Head of caudate nucleus (tissue), 42 donors: ENCODE results near the gene CAPNS1.
"Not testable (repeated sequence)": the region's sequence is repeated elsewhere in the genome, so short reads cannot be mapped to it uniquely, and the experiment has no call there.

Source experiments
- DNase-seq, 42 donors: peaks; one replicate each; pipeline versions ENCODE4 v3.0.0 to v3.0.0-alpha.2; 2020 to 2021; ENCODE audit warnings: mixed read lengths in 7 of 42
- intact Hi-C: fragments of 100-400 bp; cut with DNase I; formaldehyde crosslinking; loops from one replicate; pipeline ENCODE4 v1.15.0; 2022

The CAPNS1 gene

GRCh38 chr19:36183245-36183628 is 43.4 kb downstream of the CAPNS1 start:
- intact Hi-C loops, result loop anchor here (5.0 kb wide), 1 partner anchor 51 kb away; no protein-coding TSS in a partner anchor
- DNase-seq, result no peak

- DNase-seq, intact Hi-C loops: not testable (repeated sequence)
Measured at GRCh38 chr19:36186722-36187121, 46.9 kb downstream of the CAPNS1 start.

DNA sequence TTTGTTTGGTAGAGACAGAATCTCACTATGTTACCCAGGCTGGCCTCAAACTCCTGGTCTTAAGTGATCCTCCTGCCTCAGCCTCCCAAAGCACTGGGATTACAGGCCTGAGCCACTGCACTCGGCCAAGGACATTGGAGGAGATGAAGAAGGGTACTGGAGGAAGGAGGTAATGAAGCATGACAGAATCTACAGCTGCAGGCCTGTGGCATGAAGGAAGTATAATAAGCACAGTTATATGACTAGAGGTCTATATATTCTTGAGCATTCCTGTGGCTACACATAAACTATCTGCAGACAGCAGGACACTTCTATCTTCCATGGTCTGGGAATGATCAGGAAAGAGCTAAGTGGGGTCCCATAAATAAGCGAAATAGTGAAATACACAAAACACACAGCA is 56.4 kb downstream of the CAPNS1 start:
- DNase-seq, result no peak
- intact Hi-C loops, result no loop called here

GRCh38 chr19:36198119-36198518 is 58.3 kb downstream of the CAPNS1 start:
- intact Hi-C loops, result no loop called here
- DNase-seq, result peak in 17 of 42 donors; percentile 17 to 81 (median 39)
